SK-N-SH (cell line): ENCODE results near the gene GAL.

Experiments used
- CTCF ChIP-seq: fragments of 200-600 bp; sonication (generic); IDR thresholded peaks from 2 replicates; pipeline ENCODE4 v1.6.1; 2017; ENCODE audit warnings: antibody characterized with exemption, mild to moderate bottlenecking, moderate library complexity
- GABPA ChIP-seq: IDR thresholded peaks from 2 replicates; pipeline ENCODE4 v1.4.0; 2012; ENCODE audit warnings: low read depth, mild to moderate bottlenecking
- SMC3 ChIP-seq: IDR thresholded peaks from 2 replicates; pipeline ENCODE4 v1.6.1; 2012; ENCODE audit warnings: low read depth, low read length, improper control_type of control experiment

- TF ChIP-seq GABPA (no peak), CTCF (no peak), SMC3 (no peak)
Measured at GRCh38 chr11:68663482-68664010, 20.8 kb upstream of the GAL start.
